Measurements from ENCODE around the gene OXT. TPM values are rescaled to one million over a fixed set of nuclear protein-coding genes. Genes with fewer than 3 reads are reported as not detected.
A peak's percentile ranks its signal among the peaks of the same experiment; 100 is the strongest.

OXT gene
- total and polyA plus RNA-seq, 2 of the 8 experiments (the other 6 are each of a cell fraction or from before 2014, with no cell fraction given), result not detected

GRCh38 chr20:3077618-3078134, 6.3 kb downstream of the OXT start:
- H2AK5ac ChIP-seq (ENCODE audit: low read depth, low read length), result no peak overlapping the region
- H3K36me3 ChIP-seq (ENCODE audit: control insufficient read depth in 2 of 4, insufficient read depth in 4 of 4, low read length in 3 of 4), result no peaks in the 10 kb centered on the region
- peaks cover 0 to 5% of the 10 kb centered on the region in 2 experiments; a peak in 1 of 4 replicates for H3K9me3 ChIP-seq (ENCODE audit: insufficient read depth in 2 of 2, low read depth in 1 of 2, low read length in 1 of 2)
- peak; percentile 57 for FAIRE-seq
- no peak overlapping the region for H2BK120ac ChIP-seq (replicated peaks; ENCODE audit: low read depth, low read length)
- H3K4ac ChIP-seq (replicated peaks; ENCODE audit: insufficient read length, low read depth, low read length), result no peak overlapping the region
- H3K27ac ChIP-seq (ENCODE audit: low read depth, low read length), result no peak overlapping the region
- no peak overlapping the region for H2BK12ac ChIP-seq (ENCODE audit: low read depth, low read length)
- no peak overlapping the region for H3K14ac ChIP-seq (ENCODE audit: insufficient read length)
- H3K4me2 ChIP-seq (ENCODE audit: insufficient read depth in 1 of 2, low read depth in 2 of 2, low read length in 2 of 2), result no peak overlapping the region
- no peak for DNase-seq (ENCODE audit: low read depth in 1 of 2, low spot score in 2 of 2)
- no peak overlapping the region for H4K8ac ChIP-seq (ENCODE audit: extremely low read depth, insufficient read depth, low read length)
- H3K79me2 ChIP-seq (ENCODE audit: control insufficient read depth in 1 of 2, insufficient read depth in 2 of 2, low read length in 2 of 2), result no peaks in the 10 kb centered on the region
- peaks cover 4% of the 10 kb centered on the region; the same call in 1 of the 2 replicates for H3K23me2 ChIP-seq (ENCODE audit: low read depth, low read length)
- H3K23ac ChIP-seq (ENCODE audit: insufficient read length), result no peak overlapping the region
- H4K5ac ChIP-seq (ENCODE audit: insufficient read length, low read depth, low read length), result no peak overlapping the region
- H3K18ac ChIP-seq (ENCODE audit: extremely low read depth, low read length), result no peak overlapping the region
- WGBS, 2 experiments (ENCODE audit: extremely low coverage in 1 of 2, insufficient coverage in 1 of 2, insufficient read length in 1 of 2, insufficient replicate concordance in 2 of 2, low coverage in 1 of 2, low lambda C conversion rate in 2 of 2, missing lambda C conversion rate in 1 of 2), result 90% methylated on average over 4 of the region's 4 CpGs; no CpG with 5 or more reads in 1 of the 2 experiments
- ChIA-PET POLR2A (ENCODE audit: partially characterized antibody) (interaction anchor here (1.4 kb wide), 1 partner anchor 16 kb away, joined by 6 read pairs; no protein-coding TSS in a partner anchor), CTCF (ENCODE audit: partially characterized antibody) (interaction anchor here (0.6 to 4.1 kb wide), 15 partner anchors 8 to 277 kb away, joined by 3 to 14 read pairs (median 4); no protein-coding TSS in a partner anchor)
- TF ChIP-seq BACH1 (IDR thresholded peaks at IDR 0.05; ENCODE audit: low read length), result no peak
- no peak for TF ChIP-seq SRF (IDR thresholded peaks at IDR 0.05; ENCODE audit: low read depth, low read length)
- H3K79me1 ChIP-seq (ENCODE audit: low read depth, low read length), result no peaks in the 10 kb centered on the region
- no peak overlapping the region for H3K56ac ChIP-seq (replicated peaks; ENCODE audit: insufficient read length, low read depth, low read length)
- H3K9ac ChIP-seq (replicated peaks in 1 of 4; ENCODE audit: extremely low read depth in 1 of 4, low read depth in 3 of 4, low read length in 3 of 4), result no peak overlapping the region
- no peak overlapping the region for H4K91ac ChIP-seq (replicated peaks; ENCODE audit: insufficient read length, low read length)
- H4K20me1 ChIP-seq (replicated peaks in 1 of 2; ENCODE audit: control insufficient read depth in 1 of 2, insufficient read depth in 2 of 2, low read length in 2 of 2), result no peaks in the 10 kb centered on the region
- H2AFZ ChIP-seq (ENCODE audit: low read length), result no peak overlapping the region
- no peak overlapping the region for H3K4me3 ChIP-seq (ENCODE audit: extremely low read depth in 1 of 4, insufficient read depth in 2 of 4, low read depth in 3 of 4, low read length in 4 of 4)
- no peak overlapping the region for H2BK5ac ChIP-seq (ENCODE audit: low read depth, low read length)
- H2BK15ac ChIP-seq (ENCODE audit: low read length), result no peak overlapping the region
- peaks cover 0 to 2% (median under 1%) of the 10 kb centered on the region in 4 experiments; a peak in 3 of 7 replicates for H3K4me1 ChIP-seq (replicated peaks in 1 of 4; ENCODE audit: control insufficient read depth in 3 of 4, insufficient read depth in 4 of 4, low read length in 3 of 4)
- peaks cover 21 to 31% (median 30%) of the 10 kb centered on the region in 4 experiments for H3K27me3 ChIP-seq (replicated peaks in 1 of 4; ENCODE audit: control insufficient read depth in 3 of 4, extremely low read depth in 1 of 4, insufficient read depth in 3 of 4, low read length in 3 of 4)
- H2BK20ac ChIP-seq (ENCODE audit: low read length), result no peak overlapping the region

Measured in H1 (cell line).